IPS-18a (cell line): ENCODE measurements around the gene PIEZO1.

Source experiments
- H3K27ac ChIP-seq: one replicate; pipeline ENCODE4 v1.5.1; 2013; ENCODE audit warnings: low read length
- H3K27me3 ChIP-seq: one replicate; pipeline ENCODE4 v1.6.1; 2013; ENCODE audit warnings: mild to moderate bottlenecking, low read length; ENCODE audit not compliant: control insufficient read depth, insufficient read depth
- H3K36me3 ChIP-seq: one replicate; pipeline ENCODE4 v1.6.1; 2013; ENCODE audit warnings: low read depth, low read length; ENCODE audit not compliant: control insufficient read depth
- H3K4me1 ChIP-seq: one replicate; pipeline ENCODE4 v1.6.1; 2013; ENCODE audit warnings: low read depth, low read length; ENCODE audit not compliant: control insufficient read depth
- H3K4me3 ChIP-seq: one replicate; pipeline ENCODE4 v1.5.1; 2013; ENCODE audit warnings: low read length
- H3K9ac ChIP-seq: one replicate; pipeline ENCODE4 v1.6.1; 2013; ENCODE audit warnings: mild to moderate bottlenecking, low read length, moderate library complexity
- H3K9me3 ChIP-seq: one replicate; pipeline ENCODE4 v1.6.1; 2013; ENCODE audit warnings: low read depth, low read length; ENCODE audit not compliant: control insufficient read depth

Gene PIEZO1

DNA sequence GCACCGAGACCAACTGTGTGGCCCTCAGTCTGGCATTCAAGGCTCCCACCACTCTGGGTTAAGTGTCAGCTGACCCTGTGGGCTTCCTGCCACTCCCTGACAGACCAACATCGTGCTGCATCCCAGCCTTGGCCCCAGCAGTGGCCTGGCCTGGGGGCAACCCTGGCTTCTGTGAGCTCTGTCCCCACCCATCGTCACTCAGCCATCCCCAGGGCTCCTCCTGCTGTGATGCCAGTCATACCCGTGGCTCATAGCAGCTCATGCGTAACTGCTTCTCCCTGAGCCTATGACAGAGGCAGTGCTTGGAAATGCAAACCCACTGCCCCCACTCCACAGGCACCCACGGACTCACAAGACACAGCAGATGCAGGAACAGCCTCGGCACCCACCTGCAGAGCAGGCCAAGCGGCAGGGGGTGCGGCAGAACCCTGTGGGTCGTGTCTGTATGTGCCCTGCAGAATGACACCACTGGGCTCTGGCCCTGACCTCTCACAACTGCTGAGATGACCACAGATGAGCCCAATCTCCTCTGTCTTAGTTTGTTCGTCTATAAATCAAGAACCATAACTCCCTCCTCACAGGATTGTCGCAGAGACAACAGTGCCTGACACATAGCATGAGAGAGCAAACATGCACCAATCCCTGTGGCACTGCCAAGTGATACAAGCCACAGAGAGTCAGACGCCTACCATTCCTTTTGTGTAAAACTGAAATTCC, 26.6 kb downstream of the PIEZO1 start:
- H3K36me3 ChIP-seq, result no peaks in the 10 kb centered on the region
- H3K4me1 ChIP-seq, result peaks cover 16% of the 10 kb centered on the region
- no peak overlapping the region for H3K9ac ChIP-seq
- no peaks in the 10 kb centered on the region for H3K27me3 ChIP-seq
- H3K9me3 ChIP-seq, result no peaks in the 10 kb centered on the region
- no peak overlapping the region for H3K4me3 ChIP-seq
- H3K27ac ChIP-seq, result no peak overlapping the region

- peaks cover 12% of the 10 kb centered on the region for H3K4me1 ChIP-seq
- H3K27ac ChIP-seq, result no peak overlapping the region
- no peak overlapping the region for H3K4me3 ChIP-seq
- H3K9me3 ChIP-seq, result no peaks in the 10 kb centered on the region
- H3K36me3 ChIP-seq, result no peaks in the 10 kb centered on the region
- H3K27me3 ChIP-seq, result no peaks in the 10 kb centered on the region
- no peak overlapping the region for H3K9ac ChIP-seq
These were observed 29.1 kb downstream of the PIEZO1 start for GRCh38 chr16:88755745-88756443.

DNA sequence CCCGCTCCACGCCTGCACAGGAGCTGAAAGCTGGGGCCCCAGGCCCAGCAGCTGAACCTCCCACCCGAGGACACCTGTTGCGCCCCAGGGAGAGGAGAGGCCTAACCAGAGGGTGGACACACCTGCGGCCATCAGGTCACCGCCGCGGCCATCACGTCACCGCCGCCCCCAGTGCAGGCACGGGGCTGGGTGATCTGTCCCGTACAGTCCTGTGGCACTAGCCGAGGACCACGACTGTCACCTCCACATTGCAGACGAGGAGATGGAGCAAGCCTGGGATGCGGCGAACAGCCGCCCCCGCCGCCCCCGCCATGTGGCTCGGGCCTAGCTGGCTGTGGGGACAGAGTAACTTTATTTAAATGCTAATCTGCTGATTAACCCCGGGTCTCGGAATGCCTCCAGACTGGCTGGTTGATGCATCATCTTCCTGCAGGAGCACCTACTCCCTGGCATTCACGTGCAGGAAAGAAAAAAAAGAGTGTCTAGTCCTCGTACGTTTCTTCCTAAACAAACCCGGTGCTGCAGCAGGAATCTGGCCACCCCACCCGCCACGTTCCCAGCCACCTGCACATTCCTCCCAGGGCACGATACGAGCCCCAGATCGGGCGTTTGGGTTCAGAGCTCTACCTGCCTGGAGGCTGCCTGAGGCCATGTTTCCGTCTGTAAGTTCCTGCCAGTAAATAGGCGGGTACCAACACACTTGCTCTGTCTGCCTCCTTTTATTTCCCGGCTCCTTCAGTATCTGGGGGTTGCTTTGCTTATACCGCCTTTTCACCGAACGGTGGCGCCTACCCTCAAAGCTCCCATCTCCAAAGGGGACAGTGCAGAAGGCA, 29.9 kb downstream of the PIEZO1 start:
- H3K9ac ChIP-seq, result no peak overlapping the region
- no peaks in the 10 kb centered on the region for H3K36me3 ChIP-seq
- no peak overlapping the region for H3K27ac ChIP-seq
- H3K4me3 ChIP-seq, result no peak overlapping the region
- H3K9me3 ChIP-seq, result no peaks in the 10 kb centered on the region
- H3K4me1 ChIP-seq, result peaks cover 12% of the 10 kb centered on the region
- no peaks in the 10 kb centered on the region for H3K27me3 ChIP-seq

- Histone ChIP-seq H3K9me3 (no peaks in the 10 kb centered on the region), H3K4me3 (no peak overlapping the region), H3K4me1 (peaks cover 12% of the 10 kb centered on the region), H3K36me3 (no peaks in the 10 kb centered on the region), H3K9ac (no peak overlapping the region), H3K27me3 (no peaks in the 10 kb centered on the region), H3K27ac (no peak overlapping the region)
These were observed 30.7 kb downstream of the PIEZO1 start for GRCh38 chr16:88754109-88754911.

DNA sequence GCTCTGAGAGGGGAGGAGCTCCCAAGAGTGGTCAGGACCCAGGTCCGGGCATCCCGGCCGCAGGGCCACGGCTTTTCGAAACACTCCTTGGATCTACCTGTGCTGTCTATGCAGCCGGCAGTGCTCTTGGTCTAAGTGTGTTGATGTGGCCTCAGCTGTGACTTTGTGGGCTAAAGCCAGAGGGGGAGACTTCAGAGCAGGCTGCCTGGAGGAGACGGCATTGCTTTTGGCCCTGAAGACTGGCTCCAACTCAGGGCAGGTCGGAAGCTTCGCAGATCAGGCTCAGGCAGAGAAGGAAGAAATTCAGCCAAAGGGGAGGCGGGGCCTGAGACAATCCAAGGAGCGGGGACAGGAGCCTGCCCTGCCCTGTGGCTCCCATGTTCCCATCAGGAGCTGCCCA, 31.4 kb downstream of the PIEZO1 start:
- Histone ChIP-seq H3K9me3 (no peaks in the 10 kb centered on the region), H3K4me3 (no peak overlapping the region), H3K4me1 (peaks cover 6% of the 10 kb centered on the region), H3K9ac (no peak overlapping the region), H3K27ac (no peak overlapping the region), H3K27me3 (no peaks in the 10 kb centered on the region), H3K36me3 (no peaks in the 10 kb centered on the region)

GRCh38 chr16:88753191-88753590, 31.8 kb downstream of the PIEZO1 start:
- H3K9ac ChIP-seq, result no peak overlapping the region
- H3K27me3 ChIP-seq, result no peaks in the 10 kb centered on the region
- no peak overlapping the region for H3K27ac ChIP-seq
- no peaks in the 10 kb centered on the region for H3K9me3 ChIP-seq
- no peak overlapping the region for H3K4me3 ChIP-seq
- no peaks in the 10 kb centered on the region for H3K36me3 ChIP-seq
- H3K4me1 ChIP-seq, result peaks cover 6% of the 10 kb centered on the region

- Histone ChIP-seq H3K9ac (no peak overlapping the region), H3K36me3 (no peaks in the 10 kb centered on the region), H3K4me1 (peaks cover 6% of the 10 kb centered on the region), H3K27me3 (no peaks in the 10 kb centered on the region), H3K27ac (no peak overlapping the region), H3K9me3 (no peaks in the 10 kb centered on the region), H3K4me3 (no peak overlapping the region)
These were observed 32.5 kb downstream of the PIEZO1 start for GRCh38 chr16:88752386-88753002.

GRCh38 chr16:88750854-88751253, 34.2 kb downstream of the PIEZO1 start:
- no peaks in the 10 kb centered on the region for H3K36me3 ChIP-seq
- H3K9ac ChIP-seq, result no peak overlapping the region
- H3K27me3 ChIP-seq, result no peaks in the 10 kb centered on the region

GRCh38 chr16:88749358-88749757, 35.7 kb downstream of the PIEZO1 start:
- Histone ChIP-seq H3K9me3 (no peaks in the 10 kb centered on the region), H3K4me1 (no peaks in the 10 kb centered on the region), H3K36me3 (no peaks in the 10 kb centered on the region), H3K9ac (no peak overlapping the region), H3K27me3 (no peaks in the 10 kb centered on the region), H3K4me3 (no peak overlapping the region), H3K27ac (no peak overlapping the region)

More at GRCh38 chr16:88750854-88751253, 34.2 kb downstream of the PIEZO1 start:
- no peak overlapping the region for H3K4me3 ChIP-seq
- H3K27ac ChIP-seq, result no peak overlapping the region
- no peaks in the 10 kb centered on the region for H3K9me3 ChIP-seq
- H3K4me1 ChIP-seq, result peaks cover 6% of the 10 kb centered on the region

- H3K4me1 ChIP-seq, result no peaks in the 10 kb centered on the region
- no peaks in the 10 kb centered on the region for H3K27me3 ChIP-seq
- no peaks in the 10 kb centered on the region for H3K9me3 ChIP-seq
- no peaks in the 10 kb centered on the region for H3K36me3 ChIP-seq
- no peak overlapping the region for H3K4me3 ChIP-seq
- no peak overlapping the region for H3K27ac ChIP-seq
- H3K9ac ChIP-seq, result no peak overlapping the region
These were observed 36.7 kb downstream of the PIEZO1 start for GRCh38 chr16:88748364-88748763.
